ENCODE data around the gene NCOR2.

- TF ChIP-seq POLR2A (IDR thresholded peaks at IDR 0.05): no peak
- TF ChIP-seq, protein P1, sequence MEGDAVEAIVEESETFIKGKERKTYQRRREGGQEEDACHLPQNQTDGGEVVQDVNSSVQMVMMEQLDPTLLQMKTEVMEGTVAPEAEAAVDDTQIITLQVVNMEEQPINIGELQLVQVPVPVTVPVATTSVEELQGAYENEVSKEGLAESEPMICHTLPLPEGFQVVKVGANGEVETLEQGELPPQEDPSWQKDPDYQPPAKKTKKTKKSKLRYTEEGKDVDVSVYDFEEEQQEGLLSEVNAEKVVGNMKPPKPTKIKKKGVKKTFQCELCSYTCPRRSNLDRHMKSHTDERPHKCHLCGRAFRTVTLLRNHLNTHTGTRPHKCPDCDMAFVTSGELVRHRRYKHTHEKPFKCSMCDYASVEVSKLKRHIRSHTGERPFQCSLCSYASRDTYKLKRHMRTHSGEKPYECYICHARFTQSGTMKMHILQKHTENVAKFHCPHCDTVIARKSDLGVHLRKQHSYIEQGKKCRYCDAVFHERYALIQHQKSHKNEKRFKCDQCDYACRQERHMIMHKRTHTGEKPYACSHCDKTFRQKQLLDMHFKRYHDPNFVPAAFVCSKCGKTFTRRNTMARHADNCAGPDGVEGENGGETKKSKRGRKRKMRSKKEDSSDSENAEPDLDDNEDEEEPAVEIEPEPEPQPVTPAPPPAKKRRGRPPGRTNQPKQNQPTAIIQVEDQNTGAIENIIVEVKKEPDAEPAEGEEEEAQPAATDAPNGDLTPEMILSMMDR (IDR thresholded peaks at IDR 0.05): no peak
These were observed 16.4 kb upstream of the NCOR2 start for GRCh38 chr12:124583854-124584253.
